Activated naive CD8-positive, alpha-beta T cell treated with anti-CD3 and anti-CD28 coated beads, Interleukin-2, amount 50 U/mL, for 24 hours (primary cell): Measurements from ENCODE around the gene RFX1.

Experiments
- ATAC-seq: fragments of 150-1000 bp; cut with Tn5 transposase; one replicate; pipeline ENCODE4 v1.10.0; 2021
- DNase-seq: peaks from one replicate; pipeline ENCODE4 v3.0.0; 2021
- H3K27ac Mint-ChIP-seq: one replicate; pipeline ENCODE4 v1.8.0; 2021; ENCODE audit warnings: mild to moderate bottlenecking, mixed read lengths
- H3K27me3 Mint-ChIP-seq: one replicate; pipeline ENCODE4 v1.8.0; 2021; ENCODE audit warnings: mixed read lengths
- H3K36me3 Mint-ChIP-seq: one replicate; pipeline ENCODE4 v1.8.0; 2021; ENCODE audit warnings: low read depth, mixed read lengths
- H3K4me1 Mint-ChIP-seq: one replicate; pipeline ENCODE4 v1.8.0; 2021; ENCODE audit warnings: mixed read lengths
- H3K4me3 Mint-ChIP-seq: one replicate; pipeline ENCODE4 v1.8.0; 2021; ENCODE audit warnings: mild to moderate bottlenecking, moderate library complexity, mixed read lengths
- H3K9me3 Mint-ChIP-seq: one replicate; pipeline ENCODE4 v1.8.0; 2021; ENCODE audit warnings: mixed read lengths

The RFX1 gene

DNA sequence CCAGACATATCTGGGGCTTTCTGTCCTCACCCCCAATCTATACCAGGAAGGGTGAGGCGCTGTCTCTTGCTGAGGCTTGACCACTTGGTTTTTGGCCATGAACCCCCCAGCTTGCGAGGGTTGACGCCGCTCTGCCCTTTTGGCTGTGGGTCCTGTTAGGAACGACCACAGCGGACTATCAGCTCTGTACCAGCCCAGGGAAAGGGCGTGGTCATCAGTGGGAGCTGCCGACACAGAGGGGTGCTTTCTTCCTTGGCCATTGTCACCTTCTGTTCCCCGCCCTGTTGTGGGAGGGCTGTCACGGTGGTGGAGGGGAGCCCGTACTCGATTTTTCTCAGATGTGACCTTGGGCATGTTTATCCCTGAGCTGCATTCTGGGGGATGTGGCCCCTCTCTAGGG, 48.1 kb downstream of the RFX1 start:
- H3K4me3 Mint-ChIP-seq = no peak overlapping the region
- peaks cover 12% of the 10 kb centered on the region for H3K36me3 Mint-ChIP-seq
- peaks cover 14% of the 10 kb centered on the region for H3K4me1 Mint-ChIP-seq
- ATAC-seq (no peak), DNase-seq (no peak)
- H3K27ac Mint-ChIP-seq = no peak overlapping the region
- H3K27me3 Mint-ChIP-seq = no peaks in the 10 kb centered on the region
- no peaks in the 10 kb centered on the region for H3K9me3 Mint-ChIP-seq

GRCh38 chr19:13957051-13957450, 49.1 kb downstream of the RFX1 start:
- Mint-ChIP-seq H3K9me3 (no peaks in the 10 kb centered on the region), H3K27me3 (no peaks in the 10 kb centered on the region), H3K36me3 (peaks cover 12% of the 10 kb centered on the region), H3K4me1 (peaks cover 14% of the 10 kb centered on the region), H3K27ac (no peak overlapping the region), H3K4me3 (no peak overlapping the region)
- DNase-seq (no peak), ATAC-seq (no peak)

DNA sequence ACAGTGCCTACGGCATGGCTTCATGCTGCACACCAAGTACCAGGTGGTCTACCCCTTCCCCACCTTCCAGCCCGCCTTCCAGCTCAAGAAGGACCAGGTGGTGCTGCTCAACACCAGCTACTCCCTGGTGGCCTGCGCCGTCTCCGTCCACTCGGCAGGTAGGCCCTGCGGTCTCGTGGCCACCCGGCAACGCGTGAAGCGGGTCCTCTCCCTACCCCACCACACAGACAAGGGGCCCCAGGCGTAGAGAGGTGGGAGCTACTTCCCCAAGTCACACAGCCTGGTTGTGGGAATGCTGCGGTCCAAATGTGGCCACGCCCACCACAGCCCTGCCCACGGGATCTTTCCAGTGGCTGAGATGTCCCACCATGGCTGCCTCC, 49.8 kb downstream of the RFX1 start:
- no peak overlapping the region for H3K27ac Mint-ChIP-seq
- H3K9me3 Mint-ChIP-seq = no peaks in the 10 kb centered on the region
- ATAC-seq = no peak
- no peaks in the 10 kb centered on the region for H3K27me3 Mint-ChIP-seq
- peaks cover 10% of the 10 kb centered on the region for H3K36me3 Mint-ChIP-seq
- DNase-seq = no peak
- peaks cover 20% of the 10 kb centered on the region for H3K4me1 Mint-ChIP-seq
- no peak overlapping the region for H3K4me3 Mint-ChIP-seq

DNA sequence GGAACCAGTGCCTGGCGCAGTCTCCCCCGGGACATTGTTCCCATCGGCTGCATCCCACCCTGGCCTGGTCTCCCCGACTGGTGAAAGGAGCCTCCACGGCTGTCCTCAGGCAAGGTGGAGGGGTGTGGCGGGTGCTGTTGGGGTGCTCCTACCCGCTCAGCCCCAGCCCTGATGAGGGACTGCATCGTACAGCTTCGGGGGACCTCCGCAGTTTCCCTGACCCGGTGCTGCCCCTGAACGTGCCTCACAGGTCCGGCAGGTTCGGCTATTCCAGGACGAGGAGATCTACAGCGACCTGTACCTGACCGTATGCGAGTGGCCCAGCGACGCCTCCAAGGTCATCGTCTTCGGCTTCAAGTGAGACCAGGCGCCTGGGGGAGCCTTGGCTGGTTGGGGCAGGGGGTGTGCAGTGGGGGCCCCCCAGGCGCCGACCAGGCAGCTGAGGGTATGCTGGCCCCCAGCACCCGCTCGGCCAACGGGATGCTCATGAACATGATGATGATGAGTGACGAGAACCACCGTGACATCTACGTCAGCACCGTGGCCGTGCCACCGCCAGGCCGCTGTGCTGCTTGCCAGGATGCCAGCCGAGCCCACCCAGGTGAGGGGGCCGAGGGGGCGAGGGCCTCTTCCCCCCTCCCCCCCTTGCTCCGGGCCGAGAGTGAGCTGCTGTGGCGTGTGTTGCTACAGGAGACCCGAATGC, 50.3 kb downstream of the RFX1 start:
- Mint-ChIP-seq H3K4me1 (peaks cover 20% of the 10 kb centered on the region), H3K9me3 (no peaks in the 10 kb centered on the region), H3K36me3 (peaks cover 9% of the 10 kb centered on the region), H3K27ac (no peak overlapping the region), H3K27me3 (no peaks in the 10 kb centered on the region), H3K4me3 (no peak overlapping the region)
- DNase-seq (no peak), ATAC-seq (no peak)

DNA sequence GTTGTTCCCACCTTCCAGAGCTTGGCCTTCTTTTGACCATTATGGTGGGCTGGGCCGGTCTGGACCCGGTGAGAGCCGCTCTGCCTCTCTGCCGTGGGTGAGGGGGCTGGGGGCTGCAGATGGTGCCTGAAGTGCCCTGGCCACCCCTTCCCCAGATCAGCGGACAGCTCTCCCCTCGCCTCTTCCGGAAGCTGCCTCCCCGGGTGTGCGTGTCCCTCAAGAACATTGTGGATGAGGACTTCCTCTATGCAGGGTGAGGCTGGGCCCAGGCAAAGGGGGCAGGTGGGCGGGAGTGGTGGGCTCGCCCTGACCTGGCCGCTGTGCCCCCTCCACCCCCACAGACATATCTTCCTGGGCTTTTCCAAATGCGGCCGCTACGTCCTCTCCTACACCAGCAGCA, 51.9 kb downstream of the RFX1 start:
- Mint-ChIP-seq H3K36me3 (peaks cover 7% of the 10 kb centered on the region), H3K9me3 (no peaks in the 10 kb centered on the region), H3K4me3 (peak overlapping the region; percentile 86), H3K27me3 (no peaks in the 10 kb centered on the region), H3K27ac (no peak overlapping the region), H3K4me1 (peaks cover 20% of the 10 kb centered on the region)
- ATAC-seq (no peak), DNase-seq (no peak)

DNA sequence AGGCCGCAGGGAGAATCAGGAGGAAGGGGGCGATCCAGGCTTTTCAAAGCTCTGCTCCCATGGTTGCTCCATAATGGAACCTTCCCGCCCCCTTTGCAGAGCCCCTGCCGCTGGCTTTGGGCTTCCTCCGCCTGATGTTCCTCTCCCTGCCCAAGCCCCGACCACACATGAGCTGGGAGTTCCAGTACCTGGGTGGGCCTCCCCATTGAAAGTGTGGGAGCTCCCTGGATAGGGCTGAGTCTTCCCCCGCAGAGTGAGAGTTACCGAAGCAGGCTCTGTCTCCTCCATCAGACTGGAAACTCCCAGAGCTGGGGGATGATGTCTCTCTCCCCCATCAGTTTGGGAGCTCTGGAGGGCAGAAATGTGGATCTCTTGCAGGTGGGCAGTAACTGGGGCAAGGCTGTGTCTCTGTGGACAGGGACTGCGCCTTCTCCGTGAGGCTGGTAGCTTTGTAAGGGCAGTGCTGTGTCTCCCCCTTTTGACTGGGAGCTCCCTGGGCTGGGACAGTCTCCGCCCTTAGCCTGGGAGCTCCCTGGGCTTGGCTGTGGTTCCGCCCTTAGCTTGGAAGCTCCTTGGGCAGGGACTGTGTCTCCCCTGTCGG, 53.1 kb downstream of the RFX1 start:
- H3K9me3 Mint-ChIP-seq = no peaks in the 10 kb centered on the region
- H3K27me3 Mint-ChIP-seq = no peaks in the 10 kb centered on the region
- peaks cover 5% of the 10 kb centered on the region for H3K36me3 Mint-ChIP-seq
- ATAC-seq (no peak), DNase-seq (peak; percentile 12)
- peaks cover 20% of the 10 kb centered on the region for H3K4me1 Mint-ChIP-seq
- peak overlapping the region; percentile 74 for H3K27ac Mint-ChIP-seq
- peak overlapping the region; percentile 86 for H3K4me3 Mint-ChIP-seq

- ATAC-seq = peak; percentile 99
- Mint-ChIP-seq H3K4me1 (peaks cover 20% of the 10 kb centered on the region), H3K27me3 (no peaks in the 10 kb centered on the region), H3K36me3 (peaks cover 5% of the 10 kb centered on the region), H3K9me3 (no peaks in the 10 kb centered on the region), H3K4me3 (peak within 1 kb of the TSS; percentile 91), H3K27ac (peak within 1 kb of the TSS; percentile 91)
- peak; percentile 98 for DNase-seq
Observed at GRCh38 chr19:13952154-13952930, 53.8 kb downstream of the RFX1 start, which contains the start of gene DCAF15. Gene DCAF15, plus strand, starts transcription at chr19:13952509. Its CDS starts 4 bp downstream, at chr19:13952513.

DNA sequence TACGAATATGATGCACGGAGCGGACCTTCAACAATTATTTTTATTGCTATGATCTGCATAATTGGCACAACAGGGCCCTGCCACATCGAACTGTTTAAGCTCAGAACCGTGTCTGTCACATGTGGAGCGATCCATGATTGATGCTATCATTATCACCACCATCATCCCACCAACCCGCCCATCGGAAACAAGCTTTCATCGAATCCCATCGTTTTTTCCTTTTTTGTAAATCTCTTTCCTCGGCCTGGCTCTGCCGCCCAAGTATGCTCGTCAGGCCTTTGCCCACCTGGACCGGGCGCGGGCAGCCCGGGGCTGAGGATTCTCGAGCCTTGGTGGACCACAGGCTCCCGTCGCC, 54.3 kb downstream of the RFX1 start:
- peak overlapping the region; percentile 91 for H3K27ac Mint-ChIP-seq
- H3K4me1 Mint-ChIP-seq = peaks cover 20% of the 10 kb centered on the region
- DNase-seq (no peak), ATAC-seq (peak; percentile 2)
- H3K36me3 Mint-ChIP-seq = peaks cover 2% of the 10 kb centered on the region
- no peaks in the 10 kb centered on the region for H3K27me3 Mint-ChIP-seq
- peak overlapping the region; percentile 91 for H3K4me3 Mint-ChIP-seq
- no peaks in the 10 kb centered on the region for H3K9me3 Mint-ChIP-seq

GRCh38 chr19:13951043-13951442, 55.1 kb downstream of the RFX1 start:
- Mint-ChIP-seq H3K4me3 (no peak overlapping the region), H3K27ac (no peak overlapping the region), H3K27me3 (no peaks in the 10 kb centered on the region), H3K9me3 (no peaks in the 10 kb centered on the region), H3K36me3 (peaks cover 2% of the 10 kb centered on the region), H3K4me1 (peaks cover 20% of the 10 kb centered on the region)
- DNase-seq (no peak), ATAC-seq (no peak)

DNA sequence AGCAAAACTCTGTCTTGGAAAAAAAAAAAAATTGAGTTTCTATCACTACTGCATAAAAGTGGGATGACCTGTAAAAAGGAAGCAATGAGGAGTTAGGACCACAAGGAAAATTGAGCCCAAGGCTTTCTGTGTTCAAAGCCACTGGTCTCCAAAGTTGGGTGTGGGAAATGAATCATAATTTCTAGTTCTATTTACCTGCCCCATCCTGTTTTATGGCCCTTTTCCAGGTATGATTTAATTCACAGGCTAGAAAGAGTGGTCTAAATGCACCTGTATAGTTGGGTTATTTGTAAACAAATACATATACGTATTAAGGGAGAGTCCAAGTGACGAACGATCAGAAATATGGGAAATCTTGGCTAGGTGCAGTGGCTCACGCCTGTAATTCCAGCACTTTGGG, 59.7 kb downstream of the RFX1 start:
- Mint-ChIP-seq H3K27me3 (no peaks in the 10 kb centered on the region), H3K4me3 (no peak overlapping the region), H3K27ac (no peak overlapping the region), H3K9me3 (no peaks in the 10 kb centered on the region), H3K36me3 (no peaks in the 10 kb centered on the region), H3K4me1 (no peaks in the 10 kb centered on the region)
- no peak for ATAC-seq
- no peak for DNase-seq

DNA sequence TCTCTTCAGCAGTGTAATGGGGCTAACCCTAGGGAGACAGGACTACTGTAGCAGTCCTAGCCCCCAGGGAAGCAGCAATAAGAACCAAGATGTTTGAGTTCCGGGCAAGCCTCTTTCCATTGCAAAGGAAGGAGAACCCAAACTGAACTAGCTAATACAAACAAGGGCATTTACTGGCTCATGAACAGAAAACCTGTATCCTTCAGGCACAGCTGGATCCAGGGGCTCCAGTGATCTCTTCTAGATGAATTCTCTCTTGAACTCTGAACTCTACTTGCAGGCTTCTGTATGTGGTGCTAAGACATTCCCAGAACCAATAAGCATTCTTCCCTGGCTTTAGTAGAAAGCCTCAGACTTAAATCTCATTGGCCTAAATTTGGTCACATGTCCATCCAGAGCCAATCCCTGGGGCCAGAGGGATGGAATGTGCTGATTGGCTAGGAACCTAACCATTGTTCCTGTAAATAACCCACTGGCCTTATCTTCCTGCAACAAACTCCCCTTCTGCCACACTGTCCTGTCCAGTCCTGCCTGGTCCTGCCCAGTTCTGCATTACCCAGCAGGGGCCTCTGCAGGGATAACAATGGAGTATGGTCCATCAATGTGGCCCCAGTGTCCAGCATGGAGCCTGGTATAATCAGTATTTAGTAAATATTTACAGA, 64.0 kb downstream of the RFX1 start:
- H3K27ac Mint-ChIP-seq = no peak overlapping the region
- peaks cover 4% of the 10 kb centered on the region for H3K27me3 Mint-ChIP-seq
- H3K4me3 Mint-ChIP-seq = no peak overlapping the region
- ATAC-seq = no peak
- H3K36me3 Mint-ChIP-seq = no peaks in the 10 kb centered on the region
- no peaks in the 10 kb centered on the region for H3K9me3 Mint-ChIP-seq
- no peaks in the 10 kb centered on the region for H3K4me1 Mint-ChIP-seq
- no peak for DNase-seq

- H3K36me3 Mint-ChIP-seq = no peaks in the 10 kb centered on the region
- ATAC-seq = no peak
- H3K27me3 Mint-ChIP-seq = peaks cover 4% of the 10 kb centered on the region
- no peak within 1 kb of the TSS for H3K27ac Mint-ChIP-seq
- no peak within 1 kb of the TSS for H3K4me3 Mint-ChIP-seq
- no peaks in the 10 kb centered on the region for H3K4me1 Mint-ChIP-seq
- DNase-seq = no peak
- H3K9me3 Mint-ChIP-seq = no peaks in the 10 kb centered on the region
Observed at GRCh38 chr19:13938301-13939064, 67.6 kb downstream of the RFX1 start, which contains the start of gene PODNL1. Gene PODNL1, minus strand, starts transcription at chr19:13938417. Its CDS starts 236 bp downstream, at chr19:13938181.

GRCh38 chr19:13937479-13938300, 68.4 kb downstream of the RFX1 start:
- no peaks in the 10 kb centered on the region for H3K36me3 Mint-ChIP-seq
- H3K4me1 Mint-ChIP-seq = no peaks in the 10 kb centered on the region
- ATAC-seq = no peak
- no peak overlapping the region for H3K27ac Mint-ChIP-seq
- H3K27me3 Mint-ChIP-seq = peaks cover 4% of the 10 kb centered on the region
- H3K9me3 Mint-ChIP-seq = no peaks in the 10 kb centered on the region
- no peak for DNase-seq
- no peak overlapping the region for H3K4me3 Mint-ChIP-seq
